GM19324 (cell line): ENCODE results near the gene DCXR.

Source experiments
- ATAC-seq: cut with Tn5 transposase; IDR thresholded peaks from one replicate; pipeline ENCODE4 v1.9.1; 2021; ENCODE audit warnings: mild to moderate bottlenecking, moderate library complexity; ENCODE audit not compliant: unreplicated experiment, low FRiP score

The DCXR gene

GRCh38 chr17:82037092-82037888 lies at the start of gene DCXR:
TSS of gene DCXR (minus strand) at chr17:82037697. CDS start at chr17:82037682, 15 bp downstream.
- peak; percentile 86 for ATAC-seq

GRCh38 chr17:82085931-82086764 lies 48.7 kb upstream of the DCXR start:
- ATAC-seq: no peak

DNA sequence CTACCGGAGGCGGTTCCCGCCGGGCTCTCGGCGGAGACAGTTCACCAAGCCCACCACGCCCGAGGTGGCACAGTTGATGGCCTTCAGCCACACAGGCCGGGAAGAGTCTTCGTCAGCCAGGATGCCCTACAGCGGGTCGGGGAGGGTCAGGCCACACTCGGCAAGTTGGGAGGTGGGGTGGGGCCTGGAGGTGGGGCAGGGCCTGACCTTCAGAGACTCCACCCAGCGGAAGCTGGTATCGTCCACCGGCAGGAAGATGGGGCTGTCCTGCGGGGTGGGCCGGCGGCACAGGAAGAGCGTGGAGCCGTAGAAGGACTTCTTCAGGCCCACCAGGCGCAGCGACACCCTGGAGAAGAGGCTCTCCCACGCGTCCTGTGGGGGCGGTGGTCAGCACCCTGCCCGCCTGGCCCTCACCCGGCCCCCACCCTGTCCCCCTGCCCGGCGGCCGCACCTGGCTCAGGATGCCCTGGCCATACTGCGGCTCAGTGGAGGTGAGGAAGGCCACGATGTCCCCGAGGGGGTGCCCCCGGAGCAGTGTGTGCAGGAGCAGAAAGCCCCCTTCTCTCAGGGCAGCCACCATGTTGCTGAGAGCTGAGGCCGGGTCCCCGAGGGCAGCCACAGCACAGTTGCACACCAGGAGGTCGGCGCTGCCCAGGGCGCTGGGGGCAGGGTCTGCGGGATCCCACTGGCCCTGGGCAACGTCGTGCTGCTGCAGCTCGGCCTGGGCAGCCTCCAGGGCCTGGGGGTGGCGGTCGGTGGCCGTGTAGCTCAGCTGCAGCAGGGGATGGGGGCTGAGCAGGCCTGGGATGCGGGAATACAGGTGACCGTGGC lies 47.7 kb upstream of the DCXR start:
- ATAC-seq: no peak

DNA sequence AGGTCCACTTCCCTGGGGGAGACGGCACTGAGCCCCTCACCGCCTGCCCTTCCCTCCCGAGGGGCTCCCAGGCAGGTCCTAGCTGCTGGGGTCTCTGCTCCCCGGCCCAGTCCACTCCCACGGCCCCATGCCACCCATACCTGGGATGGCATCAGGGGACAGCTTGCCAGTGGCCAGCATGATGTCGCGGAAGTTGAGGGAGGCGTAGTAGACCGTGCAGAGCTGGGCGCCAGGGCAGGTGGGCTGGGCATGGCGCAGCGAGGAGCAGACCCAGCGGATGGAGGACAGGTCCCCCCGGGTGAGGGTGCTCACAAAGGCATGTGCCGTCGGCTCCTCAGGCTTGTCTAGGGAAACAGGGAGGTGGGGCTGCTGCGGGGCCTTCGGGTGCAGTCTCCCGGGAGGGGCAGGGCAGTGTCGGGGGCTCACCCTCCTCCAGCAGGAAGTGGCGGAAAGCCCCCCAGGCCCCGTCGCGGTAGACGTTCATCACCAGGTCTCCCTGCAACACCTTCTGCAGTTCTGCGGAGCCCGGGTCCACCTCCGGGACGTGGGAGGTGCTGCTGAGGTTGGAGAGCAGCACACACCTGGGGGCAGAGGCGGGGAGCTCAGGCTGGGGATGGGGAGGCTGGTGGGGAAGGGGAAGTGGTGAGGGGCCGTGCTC lies 47.0 kb upstream of the DCXR start:
- no peak for ATAC-seq

DNA sequence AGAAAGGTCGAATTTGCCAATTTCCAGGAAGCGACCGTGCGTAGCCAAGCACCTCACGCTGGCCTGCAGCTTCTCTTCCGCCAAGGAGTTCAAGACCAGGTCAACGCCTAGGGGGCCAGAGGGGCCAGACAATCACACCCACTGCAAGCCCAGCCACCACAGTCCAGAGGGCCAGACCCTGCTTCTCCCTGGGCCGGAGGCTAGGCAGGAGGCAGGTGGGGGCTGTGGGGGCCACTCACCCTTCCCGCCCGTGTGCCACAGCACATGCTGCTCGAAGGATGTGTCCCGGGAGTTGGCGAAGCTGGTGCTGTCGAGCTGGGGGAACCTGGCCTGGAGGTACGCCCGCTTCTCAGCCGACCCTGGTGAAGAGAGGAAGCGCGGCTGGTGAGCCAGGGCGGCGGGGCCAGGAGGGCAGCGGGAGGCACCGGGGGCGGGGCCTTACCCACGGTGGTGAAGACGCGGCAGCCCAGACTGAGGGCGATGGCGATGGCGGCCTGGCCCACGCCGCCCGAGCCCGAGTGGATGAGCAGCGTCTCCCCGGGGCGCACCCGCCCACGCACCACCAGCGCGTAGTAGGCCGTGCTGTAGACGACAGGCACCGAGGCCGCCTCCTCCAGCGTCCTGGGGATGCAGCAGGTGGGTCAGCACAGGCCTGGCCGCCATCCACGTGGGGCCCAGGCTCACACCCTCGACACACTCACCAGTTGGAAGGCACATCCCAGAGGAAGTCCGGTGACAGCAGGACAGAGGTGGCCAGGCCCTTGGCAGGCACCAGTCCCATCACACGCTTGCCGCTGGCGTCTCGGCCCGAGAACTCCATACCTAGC lies 46.2 kb upstream of the DCXR start:
- no peak for ATAC-seq

DNA sequence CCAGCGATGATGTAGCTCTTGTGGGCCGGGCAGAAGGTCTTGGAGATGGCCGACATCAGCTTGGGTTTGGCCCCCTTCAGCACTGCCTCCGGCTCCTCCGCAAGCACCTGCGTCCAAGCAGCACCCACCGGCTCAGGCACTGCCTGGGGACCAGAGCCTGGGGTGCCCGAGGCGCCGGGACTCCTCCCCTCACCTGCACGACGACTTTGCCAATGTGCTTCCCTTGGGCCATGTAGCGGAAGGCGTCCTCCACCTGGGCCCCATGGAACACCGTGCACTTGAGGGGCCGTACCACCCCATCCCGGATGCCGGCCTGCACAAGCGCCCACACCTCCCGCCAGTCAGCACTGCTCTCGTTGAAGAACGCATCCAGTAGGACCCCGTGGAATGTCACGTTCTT lies 45.5 kb upstream of the DCXR start:
- ATAC-seq: no peak

DNA sequence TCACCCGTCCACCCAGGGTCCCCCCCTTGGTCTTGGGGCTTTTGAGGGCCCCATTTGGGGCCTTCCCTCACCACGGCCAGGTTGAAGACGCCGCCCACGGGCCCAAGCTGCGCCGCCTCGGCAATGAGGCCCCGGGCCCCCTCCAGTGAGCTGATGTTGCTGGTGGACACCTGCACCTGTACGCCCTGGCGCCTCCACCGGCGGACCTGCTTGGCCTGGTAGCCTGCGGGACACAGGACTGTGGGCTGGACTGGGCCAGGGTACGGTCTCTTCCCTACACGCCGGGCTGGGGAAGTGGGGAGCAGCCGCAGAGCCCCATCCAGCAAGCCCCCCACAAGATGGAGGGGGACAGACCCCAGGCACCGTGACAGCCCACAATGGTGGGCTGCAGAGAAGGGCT lies 45.0 kb upstream of the DCXR start:
- no peak for ATAC-seq

- no peak for ATAC-seq
These were observed 44.5 kb upstream of the DCXR start for GRCh38 chr17:82081966-82082365.

- no peak for ATAC-seq
These were observed 44.0 kb upstream of the DCXR start for GRCh38 chr17:82081546-82081945.

- ATAC-seq: no peak
These were observed 43.4 kb upstream of the DCXR start for GRCh38 chr17:82080789-82081464.

DNA sequence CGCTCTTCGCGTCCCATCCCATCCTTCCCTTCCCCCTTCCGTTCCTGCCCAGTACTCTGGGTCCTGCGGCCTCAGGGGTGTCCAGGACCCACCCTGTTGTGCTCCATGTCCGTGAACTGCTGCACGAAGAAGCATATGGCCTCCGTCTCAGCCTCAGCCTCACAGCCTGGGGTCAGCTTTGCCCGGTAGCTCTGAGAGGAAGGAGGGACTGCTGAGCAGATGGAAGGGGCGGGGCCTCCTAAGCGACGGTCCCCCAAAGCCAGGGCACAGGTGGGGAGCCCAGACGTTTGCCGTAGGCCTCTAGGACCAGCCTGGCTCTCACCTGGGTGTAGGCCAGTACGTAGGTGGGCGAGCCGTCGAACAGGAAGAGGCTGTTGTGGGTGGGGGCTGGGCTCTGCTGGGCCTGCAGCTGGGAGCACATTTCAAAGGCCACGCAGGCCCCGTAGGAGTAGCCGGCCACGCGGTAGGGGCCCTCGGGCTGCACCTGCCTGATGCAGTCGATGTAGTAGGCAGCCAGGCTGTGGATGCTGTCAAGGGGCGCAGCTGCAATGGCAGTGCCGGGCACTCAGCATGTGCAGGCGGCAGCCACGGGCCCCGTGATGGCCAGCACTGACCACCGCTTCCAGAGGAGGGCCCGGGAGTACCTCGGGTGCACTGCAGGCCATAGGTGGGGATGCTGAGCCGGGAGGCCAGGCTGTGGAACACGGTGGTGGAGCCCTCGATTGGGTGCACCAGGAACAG lies 42.7 kb upstream of the DCXR start:
- ATAC-seq: no peak

DNA sequence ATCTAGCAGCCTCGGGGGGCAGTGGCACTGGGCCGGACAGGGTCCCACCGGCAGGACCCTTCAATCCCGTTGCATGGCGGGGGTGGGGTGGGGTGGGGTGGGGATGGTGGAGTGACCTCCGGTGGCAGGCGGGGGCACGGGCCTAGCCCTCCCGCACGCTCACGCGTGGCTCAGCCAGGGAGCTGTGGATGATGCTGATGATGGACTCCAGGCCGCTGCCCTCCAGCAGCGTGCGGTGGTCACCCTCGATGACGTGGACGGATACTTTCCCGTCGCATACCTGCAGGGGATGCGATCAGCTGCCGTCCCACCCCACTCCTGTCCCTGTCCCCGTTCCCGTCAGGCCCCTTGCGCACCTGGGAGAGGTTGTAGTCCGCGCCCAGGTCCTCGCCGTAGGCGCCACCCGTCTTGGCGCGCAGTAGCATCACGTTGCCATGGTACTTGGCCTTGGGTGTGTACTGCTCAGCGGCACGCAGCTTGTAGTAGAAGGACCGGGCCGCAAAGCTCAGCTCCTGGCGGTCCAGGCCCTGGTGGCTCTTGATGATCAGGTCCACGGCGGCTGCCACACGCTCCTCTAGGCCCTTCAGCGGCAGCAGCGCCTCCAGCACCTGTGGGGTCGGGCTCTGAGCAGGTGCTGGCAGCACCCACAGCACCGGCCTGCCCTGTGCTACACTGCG lies 41.6 kb upstream of the DCXR start:
- ATAC-seq: no peak

GRCh38 chr17:82078433-82078832 lies 40.9 kb upstream of the DCXR start:
- ATAC-seq: no peak

DNA sequence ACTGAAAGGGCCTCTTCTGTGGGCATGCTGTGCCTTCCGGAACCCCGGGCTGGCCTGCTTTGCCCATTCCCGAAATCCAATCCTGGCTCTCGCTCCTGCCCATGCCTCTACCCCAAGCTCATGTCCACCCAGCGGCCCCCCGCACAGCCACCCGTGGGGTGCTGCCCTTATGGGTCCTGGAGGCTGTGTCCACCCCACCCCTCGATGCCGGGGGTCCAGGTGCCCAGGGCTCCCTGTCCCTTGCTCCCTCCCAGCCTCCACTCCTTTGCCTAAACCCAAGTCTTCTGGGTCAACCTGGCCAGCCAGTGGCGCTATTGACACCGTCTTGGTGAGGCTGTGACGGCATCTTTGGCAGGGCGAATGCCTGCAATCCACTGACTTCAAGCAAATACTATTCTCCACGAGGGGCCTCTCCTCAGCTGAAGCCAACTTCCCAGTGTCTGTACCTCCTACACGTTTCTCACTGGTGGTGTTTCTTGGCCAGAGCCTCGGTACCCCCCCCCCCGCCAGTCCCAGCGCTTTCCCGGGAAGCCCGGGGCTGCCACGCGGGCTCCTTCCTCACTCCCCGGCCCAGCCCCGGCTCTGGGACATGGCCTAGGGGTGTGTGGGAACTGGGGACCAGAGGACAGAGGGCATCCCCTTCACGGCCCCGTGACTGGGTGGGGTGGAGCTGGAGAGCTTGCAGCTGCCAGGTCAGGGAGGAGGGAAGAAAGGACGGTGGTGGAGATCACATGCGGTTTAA lies 40.3 kb upstream of the DCXR start:
- ATAC-seq: no peak

DNA sequence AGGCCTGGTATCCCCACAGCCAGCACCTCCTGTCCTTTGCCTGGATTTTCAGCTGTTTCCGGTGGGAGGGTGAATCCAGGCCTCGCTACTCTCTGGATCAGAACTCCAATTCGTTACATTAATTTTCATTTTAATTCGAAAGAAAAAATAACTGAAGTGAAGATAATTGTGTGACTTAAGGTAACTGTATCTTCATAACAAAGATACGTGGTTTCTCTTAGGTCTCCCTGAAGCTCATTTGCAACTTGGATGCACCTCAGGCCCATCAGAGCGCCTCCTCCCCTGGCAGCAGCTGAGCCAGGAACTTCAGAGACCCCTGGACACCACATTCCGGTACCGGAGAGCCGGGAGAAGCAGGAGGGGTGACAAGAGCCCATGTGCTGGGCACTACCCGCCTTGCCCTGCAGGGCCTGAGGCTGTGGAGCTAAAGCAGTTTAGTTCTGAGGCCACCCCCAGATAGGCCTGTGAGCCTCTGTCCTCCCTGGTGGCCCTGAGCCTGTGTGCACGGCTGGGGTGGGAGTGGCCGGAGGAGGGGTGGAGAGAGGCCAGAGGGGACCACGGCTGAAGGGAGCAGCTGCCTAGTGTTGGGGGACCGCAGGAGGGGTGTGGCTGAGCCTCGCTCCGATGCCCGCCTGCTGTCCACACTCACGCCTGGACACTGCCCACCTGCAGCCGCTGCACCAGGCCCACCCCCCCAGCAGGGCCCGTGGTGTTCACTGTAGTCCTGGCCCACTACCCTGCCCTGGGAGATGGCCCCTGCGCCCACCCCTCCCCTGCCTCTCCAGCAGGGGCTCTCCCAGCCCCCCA lies 39.5 kb upstream of the DCXR start:
- ATAC-seq: no peak
